Endothelial cell (in vitro differentiated cells): ENCODE measurements around the gene GALT. TPM values are rescaled to one million over a fixed set of nuclear protein-coding genes. Genes with fewer than 3 reads are reported as not detected.
"Not testable (repeated sequence)": the region's sequence is repeated elsewhere in the genome, so short reads cannot be mapped to it uniquely, and the experiment has no call there.

Experiments used
- DNase-seq: peaks from one replicate; pipeline ENCODE4 v3.0.0; 2021; ENCODE audit warnings: low spot score
- H3K27ac Mint-ChIP-seq: one replicate; pipeline ENCODE4 v1.8.0; 2021; ENCODE audit warnings: mixed read lengths, inconsistent platforms; ENCODE audit not compliant: unreplicated experiment
- H3K27me3 Mint-ChIP-seq: one replicate; pipeline ENCODE4 v1.8.0; 2021; ENCODE audit warnings: mild to moderate bottlenecking, moderate library complexity, mixed read lengths, inconsistent platforms; ENCODE audit not compliant: unreplicated experiment
- H3K36me3 Mint-ChIP-seq: one replicate; pipeline ENCODE4 v1.8.0; 2021; ENCODE audit warnings: mild to moderate bottlenecking, low read depth, mixed read lengths, inconsistent platforms; ENCODE audit not compliant: unreplicated experiment
- H3K4me1 Mint-ChIP-seq: one replicate; pipeline ENCODE4 v1.8.0; 2021; ENCODE audit warnings: mild to moderate bottlenecking, mixed read lengths, inconsistent platforms; ENCODE audit not compliant: unreplicated experiment
- H3K4me3 Mint-ChIP-seq: one replicate; pipeline ENCODE4 v1.8.0; 2021; ENCODE audit warnings: mild to moderate bottlenecking, mixed read lengths, inconsistent platforms; ENCODE audit not compliant: unreplicated experiment
- H3K9me3 Mint-ChIP-seq: one replicate; pipeline ENCODE4 v1.8.0; 2021; ENCODE audit warnings: mixed read lengths, inconsistent platforms; ENCODE audit not compliant: unreplicated experiment
- total RNA-seq: library from RNA; stranded (reverse); fragmentation: NEBNext Ultra II Directional; extraction: Animal tissue kit (Norgen Biotek cat#: 25700); gene quantifications from one replicate; pipeline ENCODE4 v1.2.1, GENCODE V29; 2021; ENCODE audit not compliant: unreplicated experiment
- TF ChIP-seq, protein P1 (sequence below): fragments of 200-600 bp; sonication (generic); IDR thresholded peaks from one replicate; pipeline ENCODE4 v1.5.0; 2021; ENCODE audit warnings: antibody characterized with exemption; ENCODE audit not compliant: unreplicated experiment

Gene GALT
- total RNA-seq, 1 donor from 2014 or later = 53.1 TPM

GRCh38 chr9:34637356-34638137 is 8.9 kb upstream of the GALT start, which contains the start of gene SIGMAR1:
SIGMAR1 (minus strand) TSS chr9:34637787; CDS start chr9:34637697, 90 bp downstream.
- no peaks in the 10 kb centered on the region for H3K9me3 Mint-ChIP-seq
- peaks cover 6% of the 10 kb centered on the region for H3K36me3 Mint-ChIP-seq
- no peak within 1 kb of the TSS for H3K27ac Mint-ChIP-seq
- H3K4me3 Mint-ChIP-seq = peak within 1 kb of the TSS; percentile 85
- peak; percentile 89 for DNase-seq
- TF ChIP-seq, protein P1, sequence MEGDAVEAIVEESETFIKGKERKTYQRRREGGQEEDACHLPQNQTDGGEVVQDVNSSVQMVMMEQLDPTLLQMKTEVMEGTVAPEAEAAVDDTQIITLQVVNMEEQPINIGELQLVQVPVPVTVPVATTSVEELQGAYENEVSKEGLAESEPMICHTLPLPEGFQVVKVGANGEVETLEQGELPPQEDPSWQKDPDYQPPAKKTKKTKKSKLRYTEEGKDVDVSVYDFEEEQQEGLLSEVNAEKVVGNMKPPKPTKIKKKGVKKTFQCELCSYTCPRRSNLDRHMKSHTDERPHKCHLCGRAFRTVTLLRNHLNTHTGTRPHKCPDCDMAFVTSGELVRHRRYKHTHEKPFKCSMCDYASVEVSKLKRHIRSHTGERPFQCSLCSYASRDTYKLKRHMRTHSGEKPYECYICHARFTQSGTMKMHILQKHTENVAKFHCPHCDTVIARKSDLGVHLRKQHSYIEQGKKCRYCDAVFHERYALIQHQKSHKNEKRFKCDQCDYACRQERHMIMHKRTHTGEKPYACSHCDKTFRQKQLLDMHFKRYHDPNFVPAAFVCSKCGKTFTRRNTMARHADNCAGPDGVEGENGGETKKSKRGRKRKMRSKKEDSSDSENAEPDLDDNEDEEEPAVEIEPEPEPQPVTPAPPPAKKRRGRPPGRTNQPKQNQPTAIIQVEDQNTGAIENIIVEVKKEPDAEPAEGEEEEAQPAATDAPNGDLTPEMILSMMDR = no peak
- peaks cover 11% of the 10 kb centered on the region for H3K4me1 Mint-ChIP-seq
- H3K27me3 Mint-ChIP-seq = peaks cover 9% of the 10 kb centered on the region

DNA sequence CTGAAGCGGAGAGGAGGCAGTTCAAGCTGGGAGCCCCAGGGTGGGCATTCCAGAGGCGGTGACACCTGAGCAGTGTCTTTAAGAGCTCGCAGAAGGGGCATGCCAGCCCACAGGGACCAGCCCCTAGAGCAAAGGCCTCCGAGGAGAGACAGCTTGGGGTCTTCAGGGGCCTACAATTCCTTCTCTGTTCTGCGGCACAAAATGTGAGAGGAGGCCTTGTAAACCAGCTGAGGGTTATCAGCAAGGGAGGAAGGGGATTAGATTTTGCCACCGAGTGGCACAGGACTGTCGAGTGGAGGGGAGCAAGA is 8.4 kb upstream of the GALT start:
- Mint-ChIP-seq H3K27ac (no peak overlapping the region), H3K4me1 (peaks cover 11% of the 10 kb centered on the region), H3K4me3 (peak overlapping the region; percentile 31), H3K9me3 (no peaks in the 10 kb centered on the region), H3K27me3 (peaks cover 7% of the 10 kb centered on the region), H3K36me3 (peaks cover 6% of the 10 kb centered on the region)
- TF ChIP-seq, protein P1 = no peak
- no peak for DNase-seq

DNA sequence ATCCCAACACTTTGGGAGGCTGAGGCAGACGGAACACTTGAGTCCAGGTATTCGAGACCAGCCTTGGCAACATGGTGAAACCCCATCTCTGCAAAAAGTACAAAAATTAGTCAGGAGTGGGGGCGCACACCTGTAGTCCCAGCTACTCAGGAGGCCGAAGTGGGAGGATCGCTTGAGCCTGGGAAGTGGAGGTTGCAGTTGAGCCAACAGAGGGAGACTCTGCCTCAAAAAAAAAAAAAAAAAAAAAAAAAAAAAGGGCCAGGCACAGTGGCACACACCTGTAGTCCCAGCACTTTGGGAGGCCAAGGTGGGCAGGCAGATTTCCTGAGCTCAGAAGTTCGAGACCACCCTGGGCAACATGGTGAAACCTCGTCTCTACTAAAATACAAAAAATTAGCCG is 7.2 kb upstream of the GALT start:
- H3K27me3 Mint-ChIP-seq, DNase-seq, H3K27ac Mint-ChIP-seq, H3K4me3 Mint-ChIP-seq, H3K9me3 Mint-ChIP-seq, H3K36me3 Mint-ChIP-seq: not testable (repeated sequence)
- peaks cover 11% of the 10 kb centered on the region for H3K4me1 Mint-ChIP-seq

GRCh38 chr9:34642679-34643078 is 3.8 kb upstream of the GALT start:
- Mint-ChIP-seq H3K27me3 (peaks cover 12% of the 10 kb centered on the region), H3K27ac (no peak overlapping the region), H3K36me3 (peaks cover under 1% of the 10 kb centered on the region), H3K9me3 (no peaks in the 10 kb centered on the region), H3K4me1 (peaks cover 9% of the 10 kb centered on the region), H3K4me3 (no peak overlapping the region)
- TF ChIP-seq, protein P1 = no peak
- no peak for DNase-seq

DNA sequence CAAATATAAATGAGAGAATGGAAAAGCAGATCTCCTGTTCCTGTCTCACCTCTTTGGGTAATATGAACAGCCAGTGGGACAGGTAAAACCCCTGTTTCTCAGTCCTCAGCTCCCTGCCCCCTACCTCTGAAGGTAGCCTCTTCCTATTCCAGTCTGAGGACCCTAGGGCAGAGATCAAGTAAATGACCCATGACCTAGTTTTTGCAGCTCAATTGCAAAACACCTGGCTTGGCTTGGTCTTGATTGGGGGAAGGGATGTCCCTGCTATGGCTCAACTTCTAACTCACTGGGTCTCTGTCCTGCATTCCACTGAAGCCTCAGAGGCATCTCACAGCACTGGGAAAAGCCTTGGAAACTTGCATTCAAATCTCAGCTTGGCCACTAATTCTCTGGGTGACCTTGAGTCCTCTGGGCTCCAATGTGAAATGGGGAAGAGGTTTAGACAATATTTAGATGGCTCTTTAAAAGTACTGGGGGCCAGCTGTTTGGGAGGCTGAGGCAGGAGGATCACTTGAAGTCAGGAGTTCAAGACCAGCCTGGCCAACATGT is 1.6 kb upstream of the GALT start:
- Mint-ChIP-seq H3K4me3 (no peak overlapping the region), H3K27me3 (peaks cover 11% of the 10 kb centered on the region), H3K27ac (no peak overlapping the region), H3K36me3 (peaks cover 11% of the 10 kb centered on the region), H3K4me1 (peaks cover 11% of the 10 kb centered on the region), H3K9me3 (no peaks in the 10 kb centered on the region)
- TF ChIP-seq, protein P1 = no peak
- DNase-seq = no peak
